ENCODE results near the gene VPS16. TPM values are rescaled to one million over a fixed set of nuclear protein-coding genes. Genes with fewer than 3 reads are reported as not detected.

VPS16 gene
- total RNA-seq, 2 experiments from 2014 or later: 32.6 to 39.0 TPM

DNA sequence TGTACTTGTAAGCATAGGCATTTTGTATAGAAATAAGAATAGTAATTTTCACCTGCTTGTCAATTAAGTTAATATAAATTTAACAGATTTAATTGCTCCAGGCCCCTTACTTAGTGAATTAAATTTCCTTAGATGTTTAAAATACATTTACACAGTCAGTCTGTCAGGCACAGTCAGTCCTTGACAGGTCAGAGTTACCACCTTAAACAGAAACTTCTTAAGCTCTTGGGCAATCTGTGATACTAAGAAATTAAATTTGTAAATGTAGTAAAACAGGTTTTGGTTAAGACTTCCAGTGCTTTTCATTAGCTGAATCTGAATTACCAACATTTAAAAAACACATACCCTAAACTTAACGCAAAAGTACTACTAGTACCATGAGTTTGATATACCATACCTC, 48.7 kb downstream of the VPS16 start:
- ChIA-PET POLR2A (interaction anchor here (0.6 to 1.6 kb wide), 3 partner anchors 11 to 79 kb away, joined by 4 read pairs; no protein-coding TSS in a partner anchor), CTCF (ENCODE audit: unreplicated experiment) (no interaction called here)
- H3K4me2 ChIP-seq (ENCODE audit: low read length): no peak overlapping the region
- no peak overlapping the region for H2AFZ ChIP-seq (ENCODE audit: low read length)
- peaks cover 2% of the 10 kb centered on the region for H3K4me1 ChIP-seq (ENCODE audit: insufficient read depth, low read length, poor library complexity, severe bottlenecking)
- no peaks in the 10 kb centered on the region for H3K9me2 ChIP-seq (ENCODE audit: insufficient read depth, low read length)
- H3K27ac ChIP-seq (ENCODE audit: low read depth, low read length, poor library complexity, severe bottlenecking): no peak overlapping the region
- 0 out of 2 replicates have a peak, but pooled peaks cover 10% of the 10 kb centered on the region for H4K20me1 ChIP-seq (ENCODE audit: insufficient read depth, low read length)
- peaks cover 97% of the 10 kb centered on the region for H3K79me2 ChIP-seq (ENCODE audit: insufficient read depth, low read depth, low read length)
- TF ChIP-seq, protein P1, sequence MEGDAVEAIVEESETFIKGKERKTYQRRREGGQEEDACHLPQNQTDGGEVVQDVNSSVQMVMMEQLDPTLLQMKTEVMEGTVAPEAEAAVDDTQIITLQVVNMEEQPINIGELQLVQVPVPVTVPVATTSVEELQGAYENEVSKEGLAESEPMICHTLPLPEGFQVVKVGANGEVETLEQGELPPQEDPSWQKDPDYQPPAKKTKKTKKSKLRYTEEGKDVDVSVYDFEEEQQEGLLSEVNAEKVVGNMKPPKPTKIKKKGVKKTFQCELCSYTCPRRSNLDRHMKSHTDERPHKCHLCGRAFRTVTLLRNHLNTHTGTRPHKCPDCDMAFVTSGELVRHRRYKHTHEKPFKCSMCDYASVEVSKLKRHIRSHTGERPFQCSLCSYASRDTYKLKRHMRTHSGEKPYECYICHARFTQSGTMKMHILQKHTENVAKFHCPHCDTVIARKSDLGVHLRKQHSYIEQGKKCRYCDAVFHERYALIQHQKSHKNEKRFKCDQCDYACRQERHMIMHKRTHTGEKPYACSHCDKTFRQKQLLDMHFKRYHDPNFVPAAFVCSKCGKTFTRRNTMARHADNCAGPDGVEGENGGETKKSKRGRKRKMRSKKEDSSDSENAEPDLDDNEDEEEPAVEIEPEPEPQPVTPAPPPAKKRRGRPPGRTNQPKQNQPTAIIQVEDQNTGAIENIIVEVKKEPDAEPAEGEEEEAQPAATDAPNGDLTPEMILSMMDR (conservative IDR thresholded peaks at IDR 0.05; ENCODE audit: low read length): no peak
- TF ChIP-seq EZH2phosphoT487 (IDR thresholded peaks at IDR 0.05; ENCODE audit: borderline replicate concordance, low read depth, low read length): no peak
- intact Hi-C loops (cut with micrococcal nuclease; ENCODE audit: unreplicated experiment): no loop called here
- peaks cover 4% of the 10 kb centered on the region; the same call in 1 of the 2 replicates for H3K9me3 ChIP-seq (ENCODE audit: low read length)
- H3K4me3 ChIP-seq (ENCODE audit: low read depth, low read length, poor library complexity, severe bottlenecking): no peak overlapping the region
- peaks cover 27% of the 10 kb centered on the region for H3K36me3 ChIP-seq (ENCODE audit: insufficient read depth, low read length)
- no TSS peak for BruUV-seq (replicated peaks)
- DNase-seq (ENCODE audit: low spot score): no peak

DNA sequence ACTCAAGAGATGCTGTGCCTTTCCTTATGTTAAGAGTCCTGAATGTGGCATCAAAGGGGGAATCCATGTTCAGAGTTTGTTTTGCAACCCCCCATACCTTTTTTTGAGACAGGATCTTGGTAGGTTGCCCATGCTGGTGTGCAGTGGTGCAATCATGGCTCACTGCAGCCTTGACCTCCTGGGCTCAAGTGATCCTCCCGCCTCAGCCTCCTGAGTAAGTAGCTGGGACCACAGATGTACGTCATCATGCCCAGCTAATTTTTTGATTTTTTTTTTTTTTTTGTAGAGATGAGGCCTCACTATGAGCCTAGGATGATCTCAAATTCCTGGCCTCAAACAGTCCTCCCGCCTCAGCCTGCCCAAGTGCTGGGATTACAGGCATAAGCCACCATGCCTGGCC, 49.3 kb downstream of the VPS16 start:
- ChIA-PET POLR2A (interaction anchor here (0.6 to 1.6 kb wide), 3 partner anchors 11 to 80 kb away, joined by 3 to 4 read pairs (median 4); no protein-coding TSS in a partner anchor), CTCF (ENCODE audit: unreplicated experiment) (no interaction called here)
- no peak overlapping the region for H2AFZ ChIP-seq (ENCODE audit: low read length)
- no peak overlapping the region for H3K4me2 ChIP-seq (ENCODE audit: low read length)
- no peak overlapping the region for H3K4me3 ChIP-seq (ENCODE audit: low read depth, low read length, poor library complexity, severe bottlenecking)
- H3K36me3 ChIP-seq (ENCODE audit: insufficient read depth, low read length): peaks cover 31% of the 10 kb centered on the region
- 0 out of 2 replicates have a peak, but pooled peaks cover 10% of the 10 kb centered on the region for H4K20me1 ChIP-seq (ENCODE audit: insufficient read depth, low read length)
- peaks cover 95% of the 10 kb centered on the region for H3K79me2 ChIP-seq (ENCODE audit: insufficient read depth, low read depth, low read length)
- TF ChIP-seq, protein P1 (conservative IDR thresholded peaks at IDR 0.05; ENCODE audit: low read length): no peak
- TF ChIP-seq EZH2phosphoT487 (IDR thresholded peaks at IDR 0.05; ENCODE audit: borderline replicate concordance, low read depth, low read length): no peak
- intact Hi-C loops (cut with micrococcal nuclease; ENCODE audit: unreplicated experiment): no loop called here
- no peak overlapping the region for H3K27ac ChIP-seq (ENCODE audit: low read depth, low read length, poor library complexity, severe bottlenecking)
- no peaks in the 10 kb centered on the region for H3K4me1 ChIP-seq (ENCODE audit: insufficient read depth, low read length, poor library complexity, severe bottlenecking)
- no peaks in the 10 kb centered on the region for H3K9me2 ChIP-seq (ENCODE audit: insufficient read depth, low read length)
- no peak for DNase-seq (ENCODE audit: low spot score)
- peaks cover 5% of the 10 kb centered on the region; the same call in 1 of the 2 replicates for H3K9me3 ChIP-seq (ENCODE audit: low read length)
- BruUV-seq (replicated peaks): no TSS peak

DNA sequence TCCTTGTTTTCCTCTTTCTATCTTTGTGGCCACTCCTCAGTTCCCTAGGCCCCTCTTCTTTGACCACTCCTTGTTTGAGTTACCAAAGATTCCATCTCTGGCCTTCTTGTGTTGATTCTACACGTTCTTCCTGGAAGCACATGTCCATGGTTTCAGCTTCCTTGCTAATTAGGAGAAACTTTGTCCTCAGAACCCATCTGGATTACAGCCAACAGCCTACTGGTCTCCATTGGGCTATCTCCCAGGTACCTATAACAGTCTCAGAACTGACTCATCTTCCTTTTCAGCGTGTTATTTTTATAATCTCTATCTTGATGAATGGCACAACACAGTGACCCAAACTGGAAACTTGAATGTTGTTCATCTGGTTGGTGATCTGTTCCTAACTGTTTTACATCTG, 50.2 kb downstream of the VPS16 start:
- peaks cover 95% of the 10 kb centered on the region for H3K79me2 ChIP-seq (ENCODE audit: insufficient read depth, low read depth, low read length)
- H3K4me2 ChIP-seq (ENCODE audit: low read length): no peak overlapping the region
- H2AFZ ChIP-seq (ENCODE audit: low read length): no peak overlapping the region
- H3K4me3 ChIP-seq (ENCODE audit: low read depth, low read length, poor library complexity, severe bottlenecking): no peak overlapping the region
- H3K27ac ChIP-seq (ENCODE audit: low read depth, low read length, poor library complexity, severe bottlenecking): no peak overlapping the region
- peaks cover 35% of the 10 kb centered on the region for H3K36me3 ChIP-seq (ENCODE audit: insufficient read depth, low read length)
- POLR2A ChIA-PET: no interaction called here
- no peaks in the 10 kb centered on the region for H3K9me2 ChIP-seq (ENCODE audit: insufficient read depth, low read length)
- no TSS peak for BruUV-seq (replicated peaks)
- 0 out of 2 replicates have a peak, but pooled peaks cover 10% of the 10 kb centered on the region for H4K20me1 ChIP-seq (ENCODE audit: insufficient read depth, low read length)
- intact Hi-C loops (cut with micrococcal nuclease; ENCODE audit: unreplicated experiment): no loop called here
- TF ChIP-seq, protein P1 (conservative IDR thresholded peaks at IDR 0.05; ENCODE audit: low read length): no peak
- TF ChIP-seq EZH2phosphoT487 (IDR thresholded peaks at IDR 0.05; ENCODE audit: borderline replicate concordance, low read depth, low read length): no peak
- no peak for DNase-seq (ENCODE audit: low spot score)
- H3K9me3 ChIP-seq (ENCODE audit: low read length): peaks cover 12% of the 10 kb centered on the region; the same call in 1 of the 2 replicates
- CTCF ChIA-PET (ENCODE audit: unreplicated experiment): no interaction called here
- H3K4me1 ChIP-seq (ENCODE audit: insufficient read depth, low read length, poor library complexity, severe bottlenecking): no peaks in the 10 kb centered on the region
